PC-9 (cell line): ENCODE measurements around the gene RUFY4. TPM values are rescaled to one million over a fixed set of nuclear protein-coding genes. Genes with fewer than 3 reads are reported as not detected.

Experiments used
- BruUV-seq: library from RNA; stranded (reverse); fragments of 400-500 nt; replicated peaks from 2 replicates; lab custom pipeline; 2021; lab: Mats Ljungman, UMichigan
- CTCF ChIA-PET: fragments of 300-600 bp; sonication (Branson Sonifier 250); formaldehyde crosslinking; loops from one replicate; lab custom pipeline; 2022; ENCODE audit warnings: antibody characterized with exemption; lab: Charles Lee
- POLR2A ChIA-PET: fragments of 300-600 bp; sonication (Branson Sonifier 250); formaldehyde crosslinking; loops from one replicate; lab custom pipeline; 2022; ENCODE audit warnings: antibody characterized with exemption; ENCODE audit not compliant: unreplicated experiment; lab: Charles Lee
- DNase-seq, 2 experiments: peaks; one replicate each; pipeline versions ENCODE4 v3.0.0 to v3.0.0-alpha.2; 2015 to 2022; ENCODE audit warnings: mixed read lengths in 1 of 2
- H2AFZ ChIP-seq: fragments of 200-600 bp; sonication (generic); 2 replicates; pipeline ENCODE4 v1.8.1; 2017; ENCODE audit warnings: antibody characterized with exemption
- H3F3A ChIP-seq: fragments of 200-600 bp; sonication (generic); 2 replicates; pipeline ENCODE4 v1.8.1; 2017; ENCODE audit warnings: antibody characterized with exemption, mild to moderate bottlenecking, low read depth; ENCODE audit not compliant: insufficient read depth
- H3K27ac ChIP-seq: fragments of 200-600 bp; sonication (generic); 2 replicates; pipeline ENCODE4 v1.6.1; 2016; ENCODE audit warnings: mixed run types
- H3K27me3 ChIP-seq: fragments of 200-600 bp; sonication (generic); 2 replicates; pipeline ENCODE4 v1.6.1; 2016; ENCODE audit warnings: low read depth, mixed run types; ENCODE audit not compliant: insufficient read depth
- H3K36me3 ChIP-seq: fragments of 200-600 bp; sonication (generic); 2 replicates; pipeline ENCODE4 v1.6.1; 2016; ENCODE audit warnings: low read depth, mixed run types
- H3K4me1 ChIP-seq: fragments of 200-600 bp; sonication (generic); replicated peaks from 2 replicates; pipeline ENCODE4 v1.6.1; 2016; ENCODE audit warnings: mixed run types; ENCODE audit not compliant: insufficient read depth
- H3K4me2 ChIP-seq: fragments of 200-600 bp; sonication (generic); 2 replicates; pipeline ENCODE4 v1.6.1; 2017; ENCODE audit warnings: mixed run types
- H3K4me3 ChIP-seq: fragments of 200-600 bp; sonication (generic); 2 replicates; pipeline ENCODE4 v1.6.1; 2016; ENCODE audit warnings: mixed run types
- H3K79me2 ChIP-seq: fragments of 200-600 bp; sonication (generic); 2 replicates; pipeline ENCODE4 v1.6.1; 2017; ENCODE audit warnings: low read depth, mixed run types
- H3K9me2 ChIP-seq: fragments of 200-600 bp; sonication (generic); 2 replicates; pipeline ENCODE4 v1.8.1; 2017; ENCODE audit warnings: mild to moderate bottlenecking; ENCODE audit not compliant: insufficient read depth
- H3K9me3 ChIP-seq: fragments of 200-600 bp; sonication (generic); 2 replicates; pipeline ENCODE4 v1.8.1; 2016; ENCODE audit warnings: low read depth; ENCODE audit not compliant: insufficient read depth
- H4K20me1 ChIP-seq: fragments of 200-600 bp; sonication (generic); 2 replicates; pipeline ENCODE4 v1.8.1; 2017; ENCODE audit not compliant: insufficient read depth
- EZH2 ChIP-seq: fragments of 200-600 bp; sonication (generic); IDR thresholded peaks from 2 replicates; pipeline ENCODE4 v1.8.0; 2017; ENCODE audit warnings: antibody characterized with exemption, low read depth
- intact Hi-C: fragments of 100-400 bp; cut with micrococcal nuclease; formaldehyde crosslinking; loops from one replicate; pipeline ENCODE4 v1.10.0; 2022; ENCODE audit not compliant: unreplicated experiment
- total RNA-seq: library from RNA; stranded (reverse); gene quantifications from 2 replicates; pipeline ENCODE4 v1.2.3, GENCODE V29; 2021
- TF ChIP-seq, protein P1 (sequence below): fragments of 200-600 bp; sonication (generic); conservative IDR thresholded peaks from 2 replicates; pipeline ENCODE4 v1.6.1; 2017; ENCODE audit warnings: mixed run types, antibody characterized with exemption, mild to moderate bottlenecking, moderate library complexity

The RUFY4 gene
- total RNA-seq, 1 experiment from 2014 or later: not detected

DNA sequence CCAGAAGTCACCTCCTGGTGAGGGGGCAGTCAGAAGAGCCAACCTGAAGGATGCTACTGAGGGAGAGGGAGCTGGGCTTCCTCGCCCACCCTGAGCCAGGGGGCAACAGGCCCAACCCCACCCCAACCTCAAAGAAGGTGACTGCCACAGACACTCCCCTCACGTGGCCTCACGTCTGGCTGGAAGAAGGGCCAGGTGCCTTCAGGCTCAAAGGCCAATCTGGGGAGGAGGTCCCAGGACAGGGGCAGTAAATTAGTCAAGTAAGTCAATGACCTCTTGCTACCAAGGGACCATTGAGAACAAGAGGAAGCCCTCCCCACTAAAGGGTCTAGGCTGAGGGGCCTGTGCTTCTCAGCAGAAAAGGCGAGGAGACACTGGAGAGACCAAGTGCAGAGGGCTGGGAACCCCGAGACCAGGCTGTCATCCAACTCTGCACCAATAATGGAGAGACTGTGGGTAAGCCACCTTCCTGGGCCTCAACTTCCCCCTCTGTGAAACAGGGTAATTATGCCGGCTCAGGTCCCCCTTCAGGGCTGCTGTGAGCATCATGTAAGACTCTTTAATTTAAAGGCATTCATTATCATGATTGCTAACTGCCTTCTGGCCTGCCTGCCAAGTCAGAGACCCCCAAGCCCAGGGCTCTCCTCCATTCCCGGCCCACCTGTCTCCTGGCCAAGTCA lies 46.1 kb upstream of the RUFY4 start:
- Histone ChIP-seq H2AFZ (no peak overlapping the region), H3K36me3 (no peaks in the 10 kb centered on the region), H3K4me3 (no peak overlapping the region), H3K4me1 (no peaks in the 10 kb centered on the region), H3K79me2 (no peaks in the 10 kb centered on the region), H3K4me2 (no peak overlapping the region), H3K9me3 (no peaks in the 10 kb centered on the region), H3F3A (no peaks in the 10 kb centered on the region), H3K27me3 (no peaks in the 10 kb centered on the region), H4K20me1 (no peaks in the 10 kb centered on the region), H3K9me2 (no peaks in the 10 kb centered on the region), H3K27ac (no peak overlapping the region)
- POLR2A ChIA-PET: no interaction called here
- no TSS peak for BruUV-seq
- TF ChIP-seq EZH2: no peak
- TF ChIP-seq, protein P1, sequence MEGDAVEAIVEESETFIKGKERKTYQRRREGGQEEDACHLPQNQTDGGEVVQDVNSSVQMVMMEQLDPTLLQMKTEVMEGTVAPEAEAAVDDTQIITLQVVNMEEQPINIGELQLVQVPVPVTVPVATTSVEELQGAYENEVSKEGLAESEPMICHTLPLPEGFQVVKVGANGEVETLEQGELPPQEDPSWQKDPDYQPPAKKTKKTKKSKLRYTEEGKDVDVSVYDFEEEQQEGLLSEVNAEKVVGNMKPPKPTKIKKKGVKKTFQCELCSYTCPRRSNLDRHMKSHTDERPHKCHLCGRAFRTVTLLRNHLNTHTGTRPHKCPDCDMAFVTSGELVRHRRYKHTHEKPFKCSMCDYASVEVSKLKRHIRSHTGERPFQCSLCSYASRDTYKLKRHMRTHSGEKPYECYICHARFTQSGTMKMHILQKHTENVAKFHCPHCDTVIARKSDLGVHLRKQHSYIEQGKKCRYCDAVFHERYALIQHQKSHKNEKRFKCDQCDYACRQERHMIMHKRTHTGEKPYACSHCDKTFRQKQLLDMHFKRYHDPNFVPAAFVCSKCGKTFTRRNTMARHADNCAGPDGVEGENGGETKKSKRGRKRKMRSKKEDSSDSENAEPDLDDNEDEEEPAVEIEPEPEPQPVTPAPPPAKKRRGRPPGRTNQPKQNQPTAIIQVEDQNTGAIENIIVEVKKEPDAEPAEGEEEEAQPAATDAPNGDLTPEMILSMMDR: no peak
- CTCF ChIA-PET: no interaction called here
- no peak for DNase-seq
- intact Hi-C loops: no loop called here

DNA sequence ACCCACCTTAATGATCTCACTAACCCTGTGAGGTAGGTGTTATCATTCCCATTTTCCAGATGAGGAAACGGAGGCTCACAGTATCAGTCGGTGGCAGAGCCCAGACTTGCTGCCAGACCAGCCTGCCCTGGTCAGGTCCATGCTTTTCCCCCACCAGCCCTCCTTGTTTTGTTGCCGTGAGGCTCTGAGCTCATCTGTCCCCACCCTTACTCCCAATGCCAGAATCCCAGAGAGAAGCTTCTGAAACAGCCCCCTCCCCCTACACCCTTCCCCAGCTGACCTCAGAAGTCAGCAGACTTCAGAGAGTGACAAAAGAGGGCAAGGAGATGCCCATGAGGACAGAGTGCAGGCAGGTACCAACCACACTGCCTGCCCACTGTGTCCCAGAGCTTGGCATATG lies 45.4 kb upstream of the RUFY4 start:
- no peak for TF ChIP-seq EZH2
- TF ChIP-seq, protein P1: no peak
- H3K9me2 ChIP-seq: no peaks in the 10 kb centered on the region
- no peaks in the 10 kb centered on the region for H3K9me3 ChIP-seq
- H3K4me3 ChIP-seq: no peak overlapping the region
- no peaks in the 10 kb centered on the region for H4K20me1 ChIP-seq
- H3F3A ChIP-seq: no peaks in the 10 kb centered on the region
- no peaks in the 10 kb centered on the region for H3K4me1 ChIP-seq
- no peak overlapping the region for H2AFZ ChIP-seq
- CTCF ChIA-PET: no interaction called here
- POLR2A ChIA-PET: no interaction called here
- intact Hi-C loops: no loop called here
- DNase-seq: no peak
- no peak overlapping the region for H3K27ac ChIP-seq
- no peaks in the 10 kb centered on the region for H3K79me2 ChIP-seq
- H3K36me3 ChIP-seq: no peaks in the 10 kb centered on the region
- no TSS peak for BruUV-seq
- no peaks in the 10 kb centered on the region for H3K27me3 ChIP-seq
- no peak overlapping the region for H3K4me2 ChIP-seq

DNA sequence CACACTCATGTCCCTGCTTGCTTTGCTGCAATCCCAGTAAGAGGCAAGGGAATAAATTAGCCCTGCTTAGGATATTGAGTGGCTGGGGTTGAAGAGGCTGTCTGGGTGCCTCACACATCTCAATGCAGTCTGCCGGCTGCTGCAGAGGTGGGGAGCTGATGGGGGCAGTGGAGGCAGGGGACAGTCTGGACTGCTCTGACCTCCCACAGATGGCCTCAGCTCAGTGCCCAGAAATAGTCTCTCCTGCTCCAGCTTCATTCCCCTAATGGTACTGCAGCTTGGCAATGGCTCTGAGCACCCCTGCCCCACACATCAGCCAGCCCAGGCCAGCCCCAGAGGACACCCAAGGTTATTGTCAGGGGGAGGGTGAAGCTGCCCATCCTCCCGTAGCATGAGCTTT lies 44.7 kb upstream of the RUFY4 start:
- intact Hi-C loops: no loop called here
- no peak overlapping the region for H3K4me2 ChIP-seq
- H3K9me3 ChIP-seq: no peaks in the 10 kb centered on the region
- H3K4me1 ChIP-seq: no peaks in the 10 kb centered on the region
- peaks cover 5% of the 10 kb centered on the region; the same call in 1 of the 2 replicates for H3K27me3 ChIP-seq
- no peaks in the 10 kb centered on the region for H3K36me3 ChIP-seq
- H3F3A ChIP-seq: no peaks in the 10 kb centered on the region
- H4K20me1 ChIP-seq: no peaks in the 10 kb centered on the region
- ChIA-PET CTCF (no interaction called here), POLR2A (no interaction called here)
- no peak overlapping the region for H3K4me3 ChIP-seq
- TF ChIP-seq, protein P1: no peak
- TF ChIP-seq EZH2: no peak
- DNase-seq: no peak
- H2AFZ ChIP-seq: no peak overlapping the region
- H3K9me2 ChIP-seq: no peaks in the 10 kb centered on the region
- no TSS peak for BruUV-seq
- H3K27ac ChIP-seq: no peak overlapping the region
- no peaks in the 10 kb centered on the region for H3K79me2 ChIP-seq
